GM18508 (cell line): ENCODE measurements around the gene MMP3.
"Not testable (repeated sequence)": the region's sequence is repeated elsewhere in the genome, so short reads cannot be mapped to it uniquely, and the experiment has no call there.

ENCODE experiments used
- ATAC-seq: cut with Tn5 transposase; IDR thresholded peaks from one replicate; pipeline ENCODE4 v1.9.1; 2021; ENCODE audit warnings: moderate number of reproducible peaks; ENCODE audit not compliant: insufficient read depth, unreplicated experiment

The MMP3 gene

GRCh38 chr11:102843489-102843888, at the start of gene MMP3:
TSS of gene MMP3 (minus strand) at chr11:102843609. CDS start at chr11:102843546, 63 bp downstream.
- ATAC-seq: no peak

- no peak for ATAC-seq
Measured at GRCh38 chr11:102891736-102892135, 48.3 kb upstream of the MMP3 start.

DNA sequence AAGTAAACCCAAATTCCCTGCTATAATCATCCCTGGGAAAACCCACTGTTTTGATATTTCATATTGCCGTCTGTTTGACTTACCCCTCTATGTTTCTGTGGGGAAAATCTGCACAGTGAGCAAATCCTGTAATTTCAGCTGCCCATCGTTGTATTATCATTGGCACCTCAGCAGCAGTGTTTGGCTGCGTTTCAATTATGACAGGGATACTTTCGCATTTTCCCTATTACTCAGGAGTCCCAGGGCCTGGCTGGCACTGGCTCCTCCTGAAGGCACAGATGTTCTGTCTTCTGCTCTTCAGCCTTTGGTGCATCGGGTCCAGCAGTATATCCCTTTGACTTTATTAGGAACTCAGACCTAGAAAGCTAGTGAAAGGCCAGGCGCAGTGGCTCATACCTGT, 43.6 kb upstream of the MMP3 start:
- no peak for ATAC-seq

DNA sequence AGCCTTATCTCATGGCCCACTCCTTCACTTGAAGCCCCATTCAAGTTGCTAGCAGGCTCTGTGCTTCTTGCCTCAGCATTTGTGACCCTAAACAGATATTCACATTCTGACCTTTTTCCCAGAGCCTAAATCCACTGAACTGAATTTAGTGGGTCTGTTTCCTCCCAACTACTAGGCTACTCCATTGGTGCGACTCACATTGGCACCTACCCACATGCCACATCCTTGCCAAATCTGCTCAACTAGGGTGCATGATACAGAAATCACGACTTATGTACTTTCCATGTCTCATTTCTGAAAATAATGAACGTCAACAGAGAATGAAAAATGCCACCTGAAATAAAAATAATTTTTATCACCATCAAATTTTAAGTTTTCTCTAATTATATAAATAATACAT, 39.7 kb upstream of the MMP3 start:
- no peak for ATAC-seq

DNA sequence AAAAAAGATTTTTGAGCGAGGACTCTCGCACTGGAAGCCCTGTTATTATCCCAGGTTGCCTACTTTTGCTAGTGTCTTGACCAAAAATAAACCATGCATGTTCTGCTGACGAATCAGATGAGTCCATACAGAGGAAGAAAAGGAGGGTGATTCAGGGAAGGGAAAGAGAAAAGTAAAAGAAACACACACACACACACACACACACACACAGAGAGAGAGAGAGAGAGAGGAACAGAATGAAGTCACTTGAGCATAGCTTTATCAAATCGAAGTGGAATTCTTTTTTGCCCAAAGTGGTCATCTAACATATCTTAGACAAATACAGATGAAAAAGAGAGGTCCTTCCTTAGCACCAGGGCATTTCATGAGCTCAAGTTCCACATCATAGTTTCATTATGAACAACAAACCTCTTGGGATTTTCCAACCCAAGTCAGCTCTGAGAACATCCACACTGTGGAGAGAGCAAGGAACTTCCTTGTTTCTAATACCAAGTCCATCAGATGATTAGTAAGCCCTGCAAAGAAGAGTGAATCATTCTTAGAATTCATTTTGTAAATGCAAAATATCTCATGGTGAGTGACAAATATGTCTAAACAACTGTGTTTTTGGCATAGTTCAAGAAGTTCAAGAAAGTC, 39.1 kb upstream of the MMP3 start:
- peak; percentile 89 for ATAC-seq

DNA sequence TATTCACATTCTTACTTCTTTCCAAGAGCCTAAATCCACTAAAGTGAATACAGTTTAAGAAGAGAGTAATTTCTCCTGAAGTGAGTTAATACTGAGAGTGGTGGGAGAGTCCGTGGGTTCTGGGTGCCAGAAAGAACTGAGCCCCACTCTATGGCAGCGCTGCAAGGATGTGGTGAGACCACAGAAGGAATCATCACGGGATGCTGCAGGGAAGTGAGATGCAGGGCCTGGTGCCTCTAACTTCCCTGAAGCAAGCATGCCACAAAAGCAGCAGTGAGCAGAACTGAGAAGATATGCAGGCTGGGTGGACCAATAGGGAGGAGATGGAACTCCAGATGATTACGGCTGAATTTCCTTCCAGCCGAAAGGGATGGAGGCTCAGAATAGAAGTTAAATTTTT, 36.4 kb upstream of the MMP3 start:
- ATAC-seq: no peak

- no peak for ATAC-seq
Measured at GRCh38 chr11:102878595-102878994, 35.2 kb upstream of the MMP3 start.

- no peak for ATAC-seq
Measured at GRCh38 chr11:102874852-102875251, 31.4 kb upstream of the MMP3 start, which contains the start of gene MMP12. TSS of gene MMP12 (minus strand) at chr11:102874982. CDS start at chr11:102874937, 45 bp downstream.

GRCh38 chr11:102869354-102869964, 26.1 kb upstream of the MMP3 start:
- not testable (repeated sequence) for ATAC-seq

DNA sequence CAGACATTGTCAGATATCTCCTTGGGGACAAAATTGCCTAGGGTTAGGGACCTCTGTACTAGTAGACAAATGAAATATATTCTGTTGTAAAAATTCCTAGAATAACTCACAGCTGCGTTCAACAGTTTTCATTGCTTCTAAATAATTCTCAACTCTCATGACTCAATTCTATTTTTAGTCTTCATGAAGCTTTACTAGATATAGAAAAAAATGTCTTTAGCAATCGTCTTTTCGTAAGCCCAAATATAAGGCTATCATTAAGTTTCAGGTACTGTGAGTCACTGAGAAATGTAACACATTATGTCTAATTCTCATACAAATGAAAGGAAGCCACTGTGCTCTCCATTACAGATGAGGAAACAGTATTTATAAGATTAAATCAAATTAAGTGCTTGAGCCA, 24.9 kb upstream of the MMP3 start:
- no peak for ATAC-seq

GRCh38 chr11:102864724-102865123, 21.3 kb upstream of the MMP3 start:
- ATAC-seq: no peak

- ATAC-seq: no peak
Measured at GRCh38 chr11:102853956-102854355, 10.5 kb upstream of the MMP3 start.

DNA sequence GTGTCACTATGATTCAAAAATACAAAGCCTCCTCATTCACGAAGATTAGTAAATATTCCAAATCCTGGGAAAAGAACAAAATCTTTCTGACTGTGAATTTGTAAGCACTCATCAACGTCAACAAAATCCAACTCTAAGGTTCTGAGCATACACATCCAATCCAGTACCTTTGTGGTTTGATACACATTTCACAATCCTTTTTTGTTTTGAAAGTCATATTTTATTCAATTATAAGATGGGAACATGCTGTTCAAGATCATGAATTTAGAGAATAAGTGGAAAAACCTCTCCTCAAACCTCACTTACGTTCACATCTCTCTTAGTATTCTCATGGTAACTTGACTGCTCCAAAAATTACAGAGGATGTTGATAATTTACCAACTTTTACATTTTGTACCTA, 9.6 kb upstream of the MMP3 start:
- ATAC-seq: no peak

GRCh38 chr11:102850973-102851745, 7.8 kb upstream of the MMP3 start:
- ATAC-seq: no peak

GRCh38 chr11:102849311-102849710, 5.9 kb upstream of the MMP3 start:
- no peak for ATAC-seq

GRCh38 chr11:102846292-102846691, 2.9 kb upstream of the MMP3 start:
- ATAC-seq: no peak

DNA sequence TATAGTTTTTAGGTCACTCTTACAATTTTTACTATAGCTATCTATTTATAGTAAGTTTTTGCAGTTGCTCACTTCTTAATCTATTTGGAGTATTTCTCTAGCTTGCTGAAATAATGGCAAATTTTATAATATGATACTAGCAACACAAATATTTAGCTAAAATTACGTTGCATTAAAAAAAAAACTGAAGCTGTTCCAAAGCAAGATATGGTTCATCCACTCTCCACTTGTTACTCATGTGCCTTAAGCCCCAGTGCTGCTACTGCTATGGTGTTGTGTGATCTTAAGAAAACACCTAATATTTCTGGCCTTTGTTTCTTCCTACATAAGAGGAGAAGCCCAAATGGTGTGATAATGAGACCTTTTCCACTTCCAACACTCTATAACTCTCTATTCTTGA, 479 bp downstream of the MMP3 start:
- no peak for ATAC-seq

GRCh38 chr11:102840018-102840417, 3.4 kb downstream of the MMP3 start:
- ATAC-seq: no peak

DNA sequence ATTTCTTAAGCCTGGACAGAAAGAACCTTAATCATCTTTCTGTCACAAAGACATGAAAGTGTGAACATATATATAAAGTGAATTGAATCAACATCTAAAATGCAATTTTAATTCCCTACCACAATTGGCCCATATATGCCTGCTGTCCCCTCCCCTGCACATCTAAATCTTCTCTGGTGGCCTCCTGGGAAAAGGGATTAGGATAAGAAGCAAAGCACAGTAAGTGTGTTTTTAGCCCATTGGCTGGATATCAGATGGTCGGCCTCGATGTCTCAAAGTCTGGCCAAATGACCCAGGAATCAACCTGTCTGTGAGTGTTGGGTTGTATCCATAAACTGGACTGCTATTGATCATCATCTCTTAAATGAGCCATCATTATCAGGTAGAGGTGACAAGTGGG, 5.8 kb downstream of the MMP3 start:
- ATAC-seq: no peak

- ATAC-seq: no peak
Measured at GRCh38 chr11:102837156-102837555, 6.3 kb downstream of the MMP3 start.

- no peak for ATAC-seq
Measured at GRCh38 chr11:102836290-102836875, 7.0 kb downstream of the MMP3 start.
